ENCODE measurements around the gene EBNA1BP2. TPM values are rescaled to one million over a fixed set of nuclear protein-coding genes. Genes with fewer than 3 reads are reported as not detected.
"Not testable (repeated sequence)": the region's sequence is repeated elsewhere in the genome, so short reads cannot be mapped to it uniquely, and the experiment has no call there.

EBNA1BP2 gene
- total RNA-seq, 1 donor from 2014 or later = 28.1 TPM

- Histone ChIP-seq H3K9me3 (no peaks in the 10 kb centered on the region), H3K4me1 (no peaks in the 10 kb centered on the region), H3K27me3 (peaks cover 10% of the 10 kb centered on the region), H3K27ac (no peak overlapping the region), H3K36me3 (no peaks in the 10 kb centered on the region), H3K4me3 (no peak overlapping the region)
- intact Hi-C loops (cut with DNase I) = no loop called here
- no peak for DNase-seq
- ATAC-seq = no peak
- TF ChIP-seq CTCF (IDR thresholded peaks at IDR 0.05) = no peak
Measured at GRCh38 chr1:43128816-43129215, 43.3 kb downstream of the EBNA1BP2 start.

- TF ChIP-seq CTCF (IDR thresholded peaks at IDR 0.05) = no peak
- intact Hi-C loops (cut with DNase I) = no loop called here
- no peaks in the 10 kb centered on the region for H3K36me3 ChIP-seq
- no peak overlapping the region for H3K4me3 ChIP-seq
- H3K4me1 ChIP-seq = no peaks in the 10 kb centered on the region
- no peak overlapping the region for H3K27ac ChIP-seq
- H3K9me3 ChIP-seq = no peaks in the 10 kb centered on the region
- ATAC-seq (no peak), DNase-seq (no peak)
- peaks cover 8% of the 10 kb centered on the region for H3K27me3 ChIP-seq
Measured at GRCh38 chr1:43123031-43123430, 49.1 kb downstream of the EBNA1BP2 start.

- ATAC-seq = no peak
- no peak overlapping the region for H3K4me3 ChIP-seq
- H3K4me1 ChIP-seq = no peaks in the 10 kb centered on the region
- H3K27me3 ChIP-seq = peaks cover 5% of the 10 kb centered on the region
- TF ChIP-seq CTCF (IDR thresholded peaks at IDR 0.05) = no peak
- H3K27ac ChIP-seq = no peak overlapping the region
- intact Hi-C loops (cut with DNase I) = no loop called here
- DNase-seq = no peak
- H3K36me3 ChIP-seq = no peaks in the 10 kb centered on the region
- no peaks in the 10 kb centered on the region for H3K9me3 ChIP-seq
Measured at GRCh38 chr1:43121256-43121900, 50.7 kb downstream of the EBNA1BP2 start.

GRCh38 chr1:43119928-43120586 lies 52.0 kb downstream of the EBNA1BP2 start:
- H3K9me3 ChIP-seq; H3K4me1 ChIP-seq; ATAC-seq; intact Hi-C loops (cut with DNase I); H3K27ac ChIP-seq; H3K36me3 ChIP-seq; H3K4me3 ChIP-seq; DNase-seq; H3K27me3 ChIP-seq: not testable (repeated sequence)

Small RNAs within 50 kb of the gene (microRNA-seq; reads per million reads assigned to microRNA genes)
- not detected for gene MIR6733 (ENCODE audit: borderline microRNAs expressed)

Other genes starting within 250 kb of the EBNA1BP2 start
- gene SLC2A1, start 213.4 kb downstream of the EBNA1BP2 start, total RNA-seq = 12.9 TPM
- 0.17 TPM for gene CFAP57, start within 50 bp of the EBNA1BP2 start, total RNA-seq
- gene TMEM125, start 97.7 kb upstream of the EBNA1BP2 start, total RNA-seq = 188 TPM
- gene C1orf210, start 113.3 kb upstream of the EBNA1BP2 start, total RNA-seq = 18.9 TPM
- gene TIE1, start 128.7 kb upstream of the EBNA1BP2 start, total RNA-seq = 59.4 TPM
- 0.61 TPM for gene MPL, start 165.5 kb upstream of the EBNA1BP2 start, total RNA-seq
- gene CDC20, start 186.7 kb upstream of the EBNA1BP2 start, total RNA-seq = 1.8 TPM
- gene ELOVL1, start 195.7 kb upstream of the EBNA1BP2 start, total RNA-seq = 98.9 TPM
- 37.3 TPM for gene MED8, start 217.5 kb upstream of the EBNA1BP2 start, total RNA-seq
- gene SZT2, start 217.6 kb upstream of the EBNA1BP2 start, total RNA-seq = 70.4 TPM